Measurements from ENCODE around the gene TRAPPC2.

TRAPPC2 gene

GRCh38 chrX:13759152-13759718 lies 24.8 kb upstream of the TRAPPC2 start:
- Histone ChIP-seq H3K79me2 (no peaks in the 10 kb centered on the region), H3K36me3 (ENCODE audit: control insufficient read depth, insufficient read depth, low read length) (no peaks in the 10 kb centered on the region), H3K4me2 (ENCODE audit: low read length) (no peak overlapping the region), H3K4me1 (no peaks in the 10 kb centered on the region), H3K9me3 (ENCODE audit: control insufficient read depth, low read length) (no peaks in the 10 kb centered on the region), H3K27me3 (ENCODE audit: control insufficient read depth, insufficient read depth, low read length) (no peaks in the 10 kb centered on the region), H2AFZ (no peak overlapping the region), H3K9ac (no peak overlapping the region), H3K27ac (no peak overlapping the region), H3K4me3 (ENCODE audit: low read depth, low read length) (no peak overlapping the region)
- no peak for TF ChIP-seq CTCF (IDR thresholded peaks at IDR 0.05)

- Histone ChIP-seq H3K27me3 (ENCODE audit: control insufficient read depth, insufficient read depth, low read length) (no peaks in the 10 kb centered on the region), H3K9ac (no peak overlapping the region), H3K36me3 (ENCODE audit: control insufficient read depth, insufficient read depth, low read length) (no peaks in the 10 kb centered on the region), H3K9me3 (ENCODE audit: control insufficient read depth, low read length) (no peaks in the 10 kb centered on the region), H3K4me2 (ENCODE audit: low read length) (no peak overlapping the region), H2AFZ (no peak overlapping the region), H3K4me3 (ENCODE audit: low read depth, low read length) (no peak overlapping the region), H3K79me2 (no peaks in the 10 kb centered on the region), H3K27ac (no peak overlapping the region), H3K4me1 (no peaks in the 10 kb centered on the region)
- TF ChIP-seq CTCF (IDR thresholded peaks at IDR 0.05), result no peak
Measured at GRCh38 chrX:13756381-13756780, 22.0 kb upstream of the TRAPPC2 start.

- Histone ChIP-seq H3K79me2 (no peaks in the 10 kb centered on the region), H3K36me3 (ENCODE audit: control insufficient read depth, insufficient read depth, low read length) (no peaks in the 10 kb centered on the region), H3K4me1 (no peaks in the 10 kb centered on the region), H3K4me2 (ENCODE audit: low read length) (no peak overlapping the region), H3K4me3 (ENCODE audit: low read depth, low read length) (no peak overlapping the region), H3K27me3 (ENCODE audit: control insufficient read depth, insufficient read depth, low read length) (no peaks in the 10 kb centered on the region), H2AFZ (no peak overlapping the region), H3K9ac (no peak overlapping the region), H3K9me3 (ENCODE audit: control insufficient read depth, low read length) (no peaks in the 10 kb centered on the region), H3K27ac (no peak overlapping the region)
- TF ChIP-seq CTCF (IDR thresholded peaks at IDR 0.05), result no peak
Measured at GRCh38 chrX:13755254-13755653, 20.8 kb upstream of the TRAPPC2 start.

GRCh38 chrX:13754765-13755164 lies 20.3 kb upstream of the TRAPPC2 start:
- Histone ChIP-seq H3K36me3 (ENCODE audit: control insufficient read depth, insufficient read depth, low read length) (no peaks in the 10 kb centered on the region), H2AFZ (no peak overlapping the region), H3K4me2 (ENCODE audit: low read length) (no peak overlapping the region), H3K9ac (no peak overlapping the region), H3K27me3 (ENCODE audit: control insufficient read depth, insufficient read depth, low read length) (no peaks in the 10 kb centered on the region), H3K27ac (no peak overlapping the region), H3K4me3 (ENCODE audit: low read depth, low read length) (no peak overlapping the region), H3K9me3 (ENCODE audit: control insufficient read depth, low read length) (no peaks in the 10 kb centered on the region), H3K4me1 (no peaks in the 10 kb centered on the region), H3K79me2 (no peaks in the 10 kb centered on the region)
- TF ChIP-seq CTCF (IDR thresholded peaks at IDR 0.05), result no peak

- Histone ChIP-seq H3K4me2 (ENCODE audit: low read length) (no peak overlapping the region), H3K4me3 (ENCODE audit: low read depth, low read length) (no peak overlapping the region), H3K36me3 (ENCODE audit: control insufficient read depth, insufficient read depth, low read length) (no peaks in the 10 kb centered on the region), H3K79me2 (no peaks in the 10 kb centered on the region), H3K9ac (no peak overlapping the region), H3K4me1 (no peaks in the 10 kb centered on the region), H3K27me3 (ENCODE audit: control insufficient read depth, insufficient read depth, low read length) (no peaks in the 10 kb centered on the region), H3K27ac (no peak overlapping the region), H3K9me3 (ENCODE audit: control insufficient read depth, low read length) (no peaks in the 10 kb centered on the region), H2AFZ (no peak overlapping the region)
- TF ChIP-seq CTCF (IDR thresholded peaks at IDR 0.05), result no peak
Measured at GRCh38 chrX:13752646-13753045, 18.2 kb upstream of the TRAPPC2 start.

Measured in parathyroid adenoma (tissue), 2 donors.